GM21737 (cell line): Measurements from ENCODE around the gene HRH2.
"Not testable (repeated sequence)": the region's sequence is repeated elsewhere in the genome, so short reads cannot be mapped to it uniquely, and the experiment has no call there.

ENCODE experiments used
- ATAC-seq: cut with Tn5 transposase; IDR thresholded peaks from one replicate; pipeline ENCODE4 v1.9.1; 2021; ENCODE audit warnings: mild to moderate bottlenecking, moderate library complexity; ENCODE audit not compliant: unreplicated experiment

HRH2 gene

GRCh38 chr5:175711472-175712312, 53.8 kb downstream of the HRH2 start:
- ATAC-seq = no peak

GRCh38 chr5:175712313-175712680, 54.4 kb downstream of the HRH2 start:
- ATAC-seq = no peak

GRCh38 chr5:175712681-175713085, 54.8 kb downstream of the HRH2 start:
- ATAC-seq = no peak

GRCh38 chr5:175713930-175714329, 56.1 kb downstream of the HRH2 start:
- no peak for ATAC-seq

GRCh38 chr5:175714479-175715085, 56.7 kb downstream of the HRH2 start:
- ATAC-seq = no peak

GRCh38 chr5:175715627-175716522, 58.0 kb downstream of the HRH2 start:
- no peak for ATAC-seq

GRCh38 chr5:175717837-175718236, 60.0 kb downstream of the HRH2 start:
- ATAC-seq = no peak

- no peak for ATAC-seq
These were observed 60.7 kb downstream of the HRH2 start for GRCh38 chr5:175718401-175719108.

GRCh38 chr5:175719109-175719432, 61.2 kb downstream of the HRH2 start:
- ATAC-seq = not testable (repeated sequence)

- ATAC-seq = no peak
These were observed 66.7 kb downstream of the HRH2 start for GRCh38 chr5:175724314-175725275.

- no peak for ATAC-seq
These were observed 70.4 kb downstream of the HRH2 start for GRCh38 chr5:175728316-175728715.

- ATAC-seq = no peak
These were observed 71.3 kb downstream of the HRH2 start for GRCh38 chr5:175728885-175729828.

- ATAC-seq = peak; percentile 73
These were observed 72.0 kb downstream of the HRH2 start for GRCh38 chr5:175729829-175730277.

- ATAC-seq = no peak
These were observed 73.3 kb downstream of the HRH2 start for GRCh38 chr5:175731172-175731571.

GRCh38 chr5:175731756-175732465, 74.0 kb downstream of the HRH2 start:
- no peak for ATAC-seq

GRCh38 chr5:175733017-175733416, 75.1 kb downstream of the HRH2 start:
- ATAC-seq = no peak

GRCh38 chr5:175734016-175734415, 76.1 kb downstream of the HRH2 start:
- ATAC-seq = no peak

- no peak for ATAC-seq
These were observed 76.6 kb downstream of the HRH2 start for GRCh38 chr5:175734501-175734900.
